H1 (cell line): ENCODE results near the gene MICALL1. TPM values are rescaled to one million over a fixed set of nuclear protein-coding genes. Genes with fewer than 3 reads are reported as not detected.

Experiments
- CTCF ChIA-PET: fragments of 300-600 bp; sonication (Branson Sonifier 250); formaldehyde crosslinking; loops from one replicate; lab custom pipeline; 2021; ENCODE audit not compliant: partially characterized antibody; lab: Charles Lee
- POLR2A ChIA-PET: fragments of 300-600 bp; sonication (Branson Sonifier 250); formaldehyde crosslinking; loops from one replicate; lab custom pipeline; 2021; ENCODE audit warnings: inconsistent platforms; ENCODE audit not compliant: partially characterized antibody; lab: Charles Lee
- DNase-seq, 2 experiments: peaks; one replicate each; pipeline versions ENCODE4 v3.0.0 to v3.0.0-alpha.2; 2010 to 2022; ENCODE audit warnings: low spot score in 2 of 2, low read depth in 1 of 2, mixed read lengths in 1 of 2
- FAIRE-seq: peaks from 2 replicates; lab custom pipeline; 2011; peaks lifted over from hg19 to GRCh38; lab: Jason Lieb, UNC
- H2AFZ ChIP-seq: 2 replicates; pipeline ENCODE4 v1.8.1; 2012; ENCODE audit warnings: low read length, inconsistent platforms
- H2AK5ac ChIP-seq: 2 replicates; pipeline ENCODE4 v1.6.1; 2013; ENCODE audit warnings: low read depth, low read length
- H2BK120ac ChIP-seq: replicated peaks from 2 replicates; pipeline ENCODE3; 2013; ENCODE audit warnings: low read depth, low read length, inconsistent platforms
- H2BK12ac ChIP-seq: 2 replicates; pipeline ENCODE4 v1.6.1; 2013; ENCODE audit warnings: low read depth, low read length
- H2BK15ac ChIP-seq: 2 replicates; pipeline ENCODE4 v1.6.1; 2013; ENCODE audit warnings: low read length
- H2BK20ac ChIP-seq: 2 replicates; pipeline ENCODE4 v1.6.1; 2013; ENCODE audit warnings: low read length
- H2BK5ac ChIP-seq: 2 replicates; pipeline ENCODE4 v1.6.1; 2013; ENCODE audit warnings: low read depth, low read length
- H3K14ac ChIP-seq: 2 replicates; pipeline ENCODE4 v1.6.1; 2013; ENCODE audit warnings: inconsistent platforms; ENCODE audit not compliant: insufficient read length
- H3K18ac ChIP-seq: 2 replicates; pipeline ENCODE4 v1.6.1; 2013; ENCODE audit warnings: low read length; ENCODE audit errors: extremely low read depth
- H3K23ac ChIP-seq: 2 replicates; pipeline ENCODE4 v1.6.1; 2013; ENCODE audit warnings: inconsistent platforms; ENCODE audit not compliant: insufficient read length
- H3K23me2 ChIP-seq: 2 replicates; pipeline ENCODE4 v1.6.1; 2013; ENCODE audit warnings: low read depth, low read length
- H3K27ac ChIP-seq: 2 replicates; pipeline ENCODE4 v1.6.1; 2011; ENCODE audit warnings: low read depth, low read length, inconsistent platforms
- H3K27me3 ChIP-seq, 4 experiments: replicated peaks in 1 of 4; 1 replicate in 1 of 4; 2 replicates in 3 of 4; pipeline versions ENCODE4 v1.6.1 to v1.8.1; 2011 to 2013; ENCODE audit warnings: low read length in 3 of 4, mild to moderate bottlenecking in 3 of 4, inconsistent platforms in 2 of 4, mixed read lengths in 2 of 4, moderate library complexity in 1 of 4; ENCODE audit not compliant: control insufficient read depth in 3 of 4, insufficient read depth in 3 of 4; ENCODE audit errors: extremely low read depth in 1 of 4
- H3K36me3 ChIP-seq, 4 experiments: 2 replicates each; pipeline versions ENCODE4 v1.6.1 to v1.8.1; 2011 to 2013; ENCODE audit warnings: mild to moderate bottlenecking in 4 of 4, low read length in 3 of 4, moderate library complexity in 2 of 4, control low read depth in 1 of 4, inconsistent platforms in 1 of 4; ENCODE audit not compliant: insufficient read depth in 4 of 4, control insufficient read depth in 2 of 4
- H3K4ac ChIP-seq: replicated peaks from 2 replicates; pipeline ENCODE3; 2013; ENCODE audit warnings: low read length, low read depth, mixed read lengths, inconsistent platforms; ENCODE audit not compliant: insufficient read length
- H3K4me1 ChIP-seq, 4 experiments: replicated peaks in 1 of 4; 1 replicate in 1 of 4; 2 replicates in 3 of 4; pipeline versions ENCODE4 v1.6.1 to v1.8.1; 2011 to 2013; ENCODE audit warnings: low read length in 3 of 4, inconsistent platforms in 2 of 4, mixed read lengths in 1 of 4; ENCODE audit not compliant: insufficient read depth in 4 of 4, control insufficient read depth in 3 of 4
- H3K4me2 ChIP-seq, 2 experiments: 2 replicates each; pipeline versions ENCODE4 v1.6.1 to v1.8.1; 2011 to 2013; ENCODE audit warnings: low read depth in 2 of 2, low read length in 2 of 2, control low read depth in 1 of 2, inconsistent platforms in 1 of 2, mild to moderate bottlenecking in 1 of 2; ENCODE audit not compliant: insufficient read depth in 1 of 2
- H3K4me3 ChIP-seq, 4 experiments: fragments of 200-600, 300-600 bp in 1 of 4; sonication (generic), shearing (Covaris generic), sonication (Bioruptor Twin) in 1 of 4; 2 replicates each; pipeline versions ENCODE4 v1.5.1 to v1.8.1; 2011 to 2016; ENCODE audit warnings: low read length in 4 of 4, low read depth in 3 of 4, control low read depth in 2 of 4, inconsistent platforms in 2 of 4, mild to moderate bottlenecking in 2 of 4, mixed read lengths in 1 of 4, moderate library complexity in 1 of 4; ENCODE audit not compliant: insufficient read depth in 2 of 4; ENCODE audit errors: extremely low read depth in 1 of 4
- H3K56ac ChIP-seq: replicated peaks from 2 replicates; pipeline ENCODE3; 2013; ENCODE audit warnings: low read depth, mild to moderate bottlenecking, mixed read lengths, low read length, inconsistent platforms; ENCODE audit not compliant: insufficient read length
- H3K79me1 ChIP-seq: 2 replicates; pipeline ENCODE4 v1.6.1; 2013; ENCODE audit warnings: low read depth, low read length, control low read depth
- H3K79me2 ChIP-seq, 2 experiments: 2 replicates each; pipeline versions ENCODE4 v1.6.1 to v1.8.1; 2012 to 2013; ENCODE audit warnings: low read length in 2 of 2, mild to moderate bottlenecking in 2 of 2, inconsistent platforms in 1 of 2; ENCODE audit not compliant: insufficient read depth in 2 of 2, control insufficient read depth in 1 of 2
- H3K9ac ChIP-seq, 4 experiments: replicated peaks in 1 of 4; 1 replicate in 1 of 4; 2 replicates in 3 of 4; pipeline versions ENCODE4 v1.6.1 to v1.8.1; 2011 to 2013; ENCODE audit warnings: low read depth in 3 of 4, low read length in 3 of 4, control low read depth in 2 of 4, mild to moderate bottlenecking in 2 of 4, moderate library complexity in 2 of 4, inconsistent platforms in 1 of 4; ENCODE audit errors: extremely low read depth in 1 of 4
- H3K9me3 ChIP-seq, 2 experiments: 2 replicates each; pipeline versions ENCODE4 v1.6.1 to v1.8.1; 2012 to 2013; ENCODE audit warnings: mild to moderate bottlenecking in 2 of 2, moderate library complexity in 2 of 2, control low read depth in 1 of 2, inconsistent platforms in 1 of 2, low read depth in 1 of 2, low read length in 1 of 2, mixed read lengths in 1 of 2; ENCODE audit not compliant: insufficient read depth in 2 of 2
- H4K20me1 ChIP-seq, 2 experiments: replicated peaks in 1 of 2; 2 replicates each; pipeline versions ENCODE3 to v1.8.1; 2011 to 2013; ENCODE audit warnings: inconsistent platforms in 2 of 2, low read length in 2 of 2, mild to moderate bottlenecking in 1 of 2; ENCODE audit not compliant: insufficient read depth in 2 of 2, control insufficient read depth in 1 of 2
- H4K5ac ChIP-seq: 2 replicates; pipeline ENCODE4 v1.6.1; 2013; ENCODE audit warnings: low read length, low read depth, mixed read lengths, inconsistent platforms; ENCODE audit not compliant: insufficient read length
- H4K8ac ChIP-seq: 2 replicates; pipeline ENCODE4 v1.8.0; 2013; ENCODE audit warnings: mild to moderate bottlenecking, moderate library complexity, low read length, inconsistent platforms; ENCODE audit not compliant: insufficient read depth; ENCODE audit errors: extremely low read depth
- H4K91ac ChIP-seq: replicated peaks from 2 replicates; pipeline ENCODE3; 2013; ENCODE audit warnings: low read length, mixed read lengths, inconsistent platforms; ENCODE audit not compliant: insufficient read length
- ATF2 ChIP-seq: IDR thresholded peaks from 2 replicates; pipeline ENCODE4 v1.6.1; 2012; ENCODE audit warnings: low read length, inconsistent platforms
- CHD2 ChIP-seq: IDR thresholded peaks from 2 replicates; pipeline ENCODE4 v1.6.1; 2012; ENCODE audit warnings: low read length, improper control_type of control experiment
- HDAC2 ChIP-seq, 2 experiments: fragments of 300-600 bp in 1 of 2; sonication (generic) in 1 of 2; IDR thresholded peaks; 2 replicates each; pipeline ENCODE4 v1.6.1; 2011 to 2012; ENCODE audit warnings: low read depth in 2 of 2, low read length in 2 of 2, mild to moderate bottlenecking in 2 of 2, moderate library complexity in 2 of 2, borderline replicate concordance in 1 of 2, inconsistent platforms in 1 of 2
- HDAC6 ChIP-seq: IDR thresholded peaks from one replicate; pipeline ENCODE4 v1.7.1; 2012; ENCODE audit warnings: low read depth, mild to moderate bottlenecking, inconsistent platforms, low read length, moderate library complexity
- JUN ChIP-seq: IDR thresholded peaks from 2 replicates; pipeline ENCODE4 v1.6.1; 2011; ENCODE audit warnings: low read depth, mild to moderate bottlenecking, improper control_type of control experiment, low read length
- KDM5A ChIP-seq: fragments of 200-600 bp; IDR thresholded peaks from 2 replicates; pipeline ENCODE4 v1.7.1; 2012; ENCODE audit warnings: mild to moderate bottlenecking, low read length, inconsistent platforms, mixed read lengths
- MAX ChIP-seq: IDR thresholded peaks from 2 replicates; pipeline ENCODE4 v1.6.1; 2012; ENCODE audit warnings: inconsistent platforms
- RXRA ChIP-seq: IDR thresholded peaks from 2 replicates; pipeline ENCODE4 v1.6.1; 2011; ENCODE audit warnings: low read depth, mild to moderate bottlenecking, low read length, moderate library complexity; ENCODE audit not compliant: insufficient read depth
- SP4 ChIP-seq: IDR thresholded peaks from 2 replicates; pipeline ENCODE4 v1.6.1; 2012; ENCODE audit warnings: low read length, inconsistent platforms
- TAF1 ChIP-seq: IDR thresholded peaks from 2 replicates; pipeline ENCODE4 v1.6.1; 2011; ENCODE audit warnings: mild to moderate bottlenecking, low read depth, low read length
- TBP ChIP-seq: IDR thresholded peaks from 2 replicates; pipeline ENCODE4 v1.6.1; 2011; ENCODE audit warnings: low read depth, low read length, improper control_type of control experiment
- TEAD4 ChIP-seq: IDR thresholded peaks from 2 replicates; pipeline ENCODE4 v1.6.1; 2012; ENCODE audit warnings: low read depth, low read length, inconsistent platforms, mixed read lengths
- ZNF274 ChIP-seq: IDR thresholded peaks from 2 replicates; pipeline ENCODE4 v1.7.0; 2012; ENCODE audit warnings: low read length, borderline replicate concordance; ENCODE audit errors: extremely low read depth
- WGBS, 2 experiments: shearing (Covaris generic) in 1 of 2; methylation state at CpG; one replicate each; pipeline versions ENCODE4 v1.1.6 to v1.1.7; 2013 to 2015; ENCODE audit warnings: low lambda C conversion rate in 2 of 2, mixed read lengths in 2 of 2, inconsistent platforms in 1 of 2, low coverage in 1 of 2, missing lambda C conversion rate in 1 of 2; ENCODE audit not compliant: insufficient replicate concordance in 2 of 2, insufficient coverage in 1 of 2, insufficient read length in 1 of 2; ENCODE audit errors: extremely low coverage in 1 of 2, missing lambda C conversion rate in 1 of 2; 5-methylcytosine and 5-hydroxymethylcytosine counted together
- polyA plus RNA-seq, 7 experiments: library from polyadenylated mRNA; depleted of rRNA in 3 of 7; stranded (reverse) in 5 of 7; unstranded in 2 of 7; fragments of >200 nt in 5 of 7; fragments of 200-250 nt in 2 of 7; gene quantifications; 1 replicate in 5 of 7; 2 replicates in 1 of 7; 4 replicates in 1 of 7; pipeline versions ENCODE4 v1.2.1 to v1.2.3, GENCODE V29; 2011 to 2013; ENCODE audit warnings: missing spikeins in 2 of 7, mixed read lengths in 2 of 7
- total RNA-seq: library from RNA; stranded (reverse); fragmentation: NEBNext Ultra II Directional; extraction: Animal tissue kit (Norgen Biotek cat#: 25700); gene quantifications from 2 replicates; pipeline ENCODE4 v1.2.1, GENCODE V29; 2021

Gene MICALL1
- total and polyA plus RNA-seq, 2 of the 8 experiments (the other 6 are each of a cell fraction or from before 2014, with no cell fraction given): 17.7 to 32.1 TPM

GRCh38 chr22:37929390-37929789 lies 23.3 kb downstream of the MICALL1 start:
- H3K79me2 ChIP-seq: no peaks in the 10 kb centered on the region
- 90% methylated on average over 5 of the region's 5 CpGs; no CpG with 5 or more reads in 1 of the 2 experiments for WGBS, 2 experiments
- no peaks in the 10 kb centered on the region for H3K79me1 ChIP-seq
- FAIRE-seq: no peak
- no peak overlapping the region for H3K56ac ChIP-seq
- peak overlapping the region; percentile 11; the same call in 1 of the 2 replicates for H4K8ac ChIP-seq
- H3K27ac ChIP-seq: no peak overlapping the region
- ChIA-PET CTCF (interaction anchor here (0.6 to 10.4 kb wide), 7 partner anchors 13 to 70 kb away, joined by 3 to 158 read pairs (median 4); no protein-coding TSS in a partner anchor), POLR2A (interaction anchor here (0.6 to 1.0 kb wide), 2 partner anchors 39 kb away, joined by 3 to 4 read pairs; no protein-coding TSS in a partner anchor)
- H3K9ac ChIP-seq: no peak overlapping the region
- H3K9me3 ChIP-seq: no peaks in the 10 kb centered on the region
- DNase-seq: no peak
- H4K5ac ChIP-seq: no peak overlapping the region
- H2BK120ac ChIP-seq: no peak overlapping the region
- H2BK15ac ChIP-seq: no peak overlapping the region
- no peak overlapping the region for H3K4me2 ChIP-seq
- H3K4me3 ChIP-seq: no peak overlapping the region
- no peak overlapping the region for H2AFZ ChIP-seq
- H4K91ac ChIP-seq: no peak overlapping the region
- no peaks in the 10 kb centered on the region for H3K27me3 ChIP-seq
- no peak overlapping the region for H2AK5ac ChIP-seq
- H3K18ac ChIP-seq: no peak overlapping the region
- no peak overlapping the region for H2BK5ac ChIP-seq
- no peak overlapping the region for H2BK20ac ChIP-seq
- no peaks in the 10 kb centered on the region for H3K23me2 ChIP-seq
- H4K20me1 ChIP-seq: peaks cover 0 to 8% of the 10 kb centered on the region in 2 experiments
- H2BK12ac ChIP-seq: no peak overlapping the region
- no peak overlapping the region for H3K23ac ChIP-seq
- no peak overlapping the region for H3K14ac ChIP-seq
- H3K36me3 ChIP-seq: peaks cover 3 to 17% (median 10%) of the 10 kb centered on the region in 4 experiments; a peak in 7 of 8 replicates
- H3K4ac ChIP-seq: no peak overlapping the region
- peaks cover 0 to 5% (median 3%) of the 10 kb centered on the region in 4 experiments; a peak in 5 of 7 replicates for H3K4me1 ChIP-seq
- no peak for TF ChIP-seq JUN
- TF ChIP-seq HDAC6: no peak
- no peak for TF ChIP-seq CHD2
- no peak for TF ChIP-seq SP4
- TF ChIP-seq KDM5A: no peak
- TF ChIP-seq TBP: no peak
- TF ChIP-seq HDAC2 (IDR thresholded peaks at IDR 0.05; ENCODE audit: borderline replicate concordance in 1 of 2, low read depth in 2 of 2, low read length in 2 of 2): no peak
- no peak for TF ChIP-seq MAX
- TF ChIP-seq RXRA: no peak
- TF ChIP-seq ATF2: no peak
- no peak for TF ChIP-seq TEAD4
- no peak for TF ChIP-seq TAF1
- no peak for TF ChIP-seq ZNF274
